Measurements from ENCODE around the gene CCDC85B. TPM values are rescaled to one million over a fixed set of nuclear protein-coding genes. Genes with fewer than 3 reads are reported as not detected.

Gene CCDC85B
- total RNA-seq, 1 experiment from 2014 or later: 27.3 TPM

DNA sequence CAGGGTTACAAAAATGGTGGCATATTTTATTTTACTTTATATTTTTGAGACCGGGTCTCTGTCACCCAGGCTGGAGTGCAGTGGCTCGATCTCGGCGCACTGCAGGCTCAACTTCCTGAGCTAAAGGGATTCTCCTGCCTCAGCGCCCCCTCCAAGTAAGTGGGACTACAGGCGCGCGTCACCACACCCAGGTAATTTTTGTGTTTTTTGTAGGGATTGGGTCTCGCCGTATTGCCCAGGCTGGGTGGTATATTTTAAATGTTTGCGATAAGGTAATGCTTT, 10.4 kb downstream of the CCDC85B start:
- no peak for DNase-seq (ENCODE audit: extremely low read depth, low read depth)

DNA sequence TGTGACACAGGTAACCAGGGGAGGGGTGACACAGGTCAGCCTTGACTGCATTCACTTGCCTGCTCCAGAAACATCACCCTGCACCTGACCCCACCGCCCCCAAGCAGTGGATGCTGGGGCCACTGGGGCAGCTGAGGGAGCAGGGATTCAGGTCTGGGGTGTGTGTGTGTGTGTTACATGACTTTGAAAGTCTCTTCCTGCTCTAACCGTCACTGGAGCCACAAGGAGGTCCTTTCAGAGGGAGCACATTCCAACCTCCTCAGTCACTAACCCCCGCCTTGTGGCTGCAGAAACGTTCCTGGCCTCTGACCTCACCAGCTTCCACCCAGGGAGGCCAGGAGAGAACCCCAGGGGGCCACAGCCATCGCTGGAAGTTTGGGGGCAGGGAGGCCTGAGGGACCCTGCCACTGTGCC, 12.6 kb downstream of the CCDC85B start:
- DNase-seq (ENCODE audit: extremely low read depth, low read depth): no peak

- DNase-seq (ENCODE audit: extremely low read depth, low read depth): no peak
Observed at GRCh38 chr11:65903715-65904114, 13.2 kb downstream of the CCDC85B start.

DNA sequence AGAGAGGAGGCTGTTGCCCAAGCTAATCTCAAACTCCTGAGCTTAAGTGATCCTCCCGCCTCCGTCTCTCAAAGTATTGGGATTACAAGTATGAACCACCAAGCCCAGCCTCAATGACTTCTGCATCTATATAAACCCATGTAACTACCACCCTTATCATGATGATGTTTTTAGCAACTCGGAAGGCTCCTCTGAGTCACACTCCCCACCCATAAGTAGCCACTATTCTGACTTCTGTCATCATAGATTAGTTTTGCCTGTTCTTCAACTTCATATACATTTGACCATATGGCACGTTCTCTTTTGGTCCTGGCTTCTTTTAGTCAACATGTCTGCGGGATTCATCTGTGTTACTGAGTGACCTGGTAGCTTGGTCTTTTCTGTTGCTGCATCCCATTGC, 16.1 kb downstream of the CCDC85B start:
- DNase-seq (ENCODE audit: extremely low read depth, low read depth): no peak

DNA sequence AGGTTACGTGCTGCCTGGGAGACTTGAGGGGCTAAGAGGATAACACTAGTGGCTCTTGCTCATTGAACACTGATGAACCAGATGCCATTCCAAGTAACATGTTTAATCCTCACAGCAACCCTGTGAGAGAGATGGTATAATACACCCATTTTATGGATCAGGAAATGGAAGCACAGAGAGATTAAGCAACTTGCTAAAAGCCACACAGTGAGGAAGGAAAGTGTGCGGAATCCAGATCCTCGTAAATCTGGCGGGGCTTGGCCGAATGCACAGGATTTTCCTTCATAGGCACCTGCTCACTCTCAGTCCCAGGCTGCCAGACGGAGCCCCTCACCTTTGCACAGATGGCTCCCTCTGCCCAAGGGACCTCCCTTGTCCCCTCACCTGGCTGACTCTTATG, 17.4 kb downstream of the CCDC85B start:
- no peak for DNase-seq (ENCODE audit: extremely low read depth, low read depth)

GRCh38 chr11:65911682-65912568, 21.5 kb downstream of the CCDC85B start:
- peak; percentile 49 for DNase-seq (ENCODE audit: extremely low read depth, low read depth)

GRCh38 chr11:65912845-65913244, 22.4 kb downstream of the CCDC85B start:
- no peak for DNase-seq (ENCODE audit: extremely low read depth, low read depth)

DNA sequence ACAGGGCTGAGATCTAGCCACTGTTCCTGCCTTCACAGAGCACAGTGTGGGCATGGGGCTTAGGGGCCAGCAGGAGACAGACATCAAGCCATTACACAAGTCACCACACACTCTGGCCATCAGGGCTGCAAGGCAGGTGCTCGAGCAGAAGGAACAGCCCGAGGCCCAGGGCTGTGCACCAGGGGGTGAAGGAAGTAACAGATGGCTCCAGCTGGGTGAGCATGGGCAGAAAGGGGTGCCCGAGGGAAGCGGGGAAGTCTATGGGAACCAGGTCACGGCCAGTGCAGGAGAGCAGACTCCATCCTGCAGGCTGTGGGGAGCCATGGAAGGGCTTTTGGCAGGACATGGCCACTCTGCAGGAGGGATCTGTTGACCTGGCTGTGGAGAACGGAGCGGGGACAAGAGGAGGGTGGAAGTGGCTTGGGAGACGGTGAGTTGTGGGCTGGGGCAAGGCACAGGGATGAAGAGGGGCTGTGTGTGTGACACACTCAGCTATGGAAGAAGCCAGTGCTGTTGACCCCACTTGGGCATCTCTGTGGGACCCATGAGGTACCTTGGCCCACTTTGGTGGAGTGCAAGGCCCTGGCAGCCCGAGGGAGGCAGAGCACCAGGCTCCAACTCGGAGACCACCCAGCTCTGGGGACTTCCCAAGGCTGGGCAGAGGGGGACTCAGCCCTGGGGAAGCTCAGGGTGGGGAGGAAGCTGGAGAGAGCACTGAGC, 24.8 kb downstream of the CCDC85B start:
- no peak for DNase-seq (ENCODE audit: extremely low read depth, low read depth)

DNA sequence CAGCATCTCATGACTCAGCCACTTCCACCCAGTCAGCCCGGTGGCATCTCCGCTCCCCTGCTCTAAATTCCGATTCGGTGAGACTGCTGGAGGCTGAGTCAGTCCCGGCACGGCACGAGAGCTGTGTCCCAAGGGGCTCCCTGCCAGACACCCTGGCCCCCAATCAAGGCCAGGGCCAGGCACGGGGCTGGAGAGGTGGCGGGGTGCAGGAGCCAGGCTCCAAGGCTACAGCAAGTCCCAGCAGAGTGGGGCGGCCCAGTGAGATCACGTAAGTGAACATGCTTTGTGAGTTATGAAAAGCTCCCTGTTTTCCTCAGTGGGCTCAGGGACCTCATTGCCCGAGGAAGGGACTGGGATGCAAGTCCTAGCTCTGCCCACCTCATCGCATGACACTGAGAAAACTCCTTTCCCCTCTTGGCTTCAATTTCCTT, 25.4 kb downstream of the CCDC85B start:
- DNase-seq (ENCODE audit: extremely low read depth, low read depth): peak; percentile 87

DNA sequence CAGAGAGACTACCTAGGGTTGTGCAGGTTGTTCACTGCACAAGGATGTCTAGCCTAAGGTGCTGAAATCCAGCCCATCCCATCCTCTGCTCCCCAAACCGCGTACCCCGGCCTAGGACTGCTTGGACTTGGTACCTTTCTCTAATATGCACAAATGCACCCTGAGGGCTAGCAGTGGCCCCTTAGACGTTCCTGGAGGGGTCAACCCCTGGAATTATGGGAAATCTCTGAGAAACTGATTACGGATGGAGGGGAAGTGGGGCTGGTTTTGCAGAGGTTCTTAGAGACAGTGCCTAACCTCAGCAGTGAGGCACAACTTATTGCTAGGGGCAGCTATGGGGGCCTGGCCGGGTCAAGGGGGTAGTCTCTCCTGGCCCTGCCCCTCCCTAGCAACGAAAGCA, 25.9 kb downstream of the CCDC85B start:
- DNase-seq (ENCODE audit: extremely low read depth, low read depth): no peak

GRCh38 chr11:65917077-65917433, 26.6 kb downstream of the CCDC85B start:
- no peak for DNase-seq (ENCODE audit: extremely low read depth, low read depth)

DNA sequence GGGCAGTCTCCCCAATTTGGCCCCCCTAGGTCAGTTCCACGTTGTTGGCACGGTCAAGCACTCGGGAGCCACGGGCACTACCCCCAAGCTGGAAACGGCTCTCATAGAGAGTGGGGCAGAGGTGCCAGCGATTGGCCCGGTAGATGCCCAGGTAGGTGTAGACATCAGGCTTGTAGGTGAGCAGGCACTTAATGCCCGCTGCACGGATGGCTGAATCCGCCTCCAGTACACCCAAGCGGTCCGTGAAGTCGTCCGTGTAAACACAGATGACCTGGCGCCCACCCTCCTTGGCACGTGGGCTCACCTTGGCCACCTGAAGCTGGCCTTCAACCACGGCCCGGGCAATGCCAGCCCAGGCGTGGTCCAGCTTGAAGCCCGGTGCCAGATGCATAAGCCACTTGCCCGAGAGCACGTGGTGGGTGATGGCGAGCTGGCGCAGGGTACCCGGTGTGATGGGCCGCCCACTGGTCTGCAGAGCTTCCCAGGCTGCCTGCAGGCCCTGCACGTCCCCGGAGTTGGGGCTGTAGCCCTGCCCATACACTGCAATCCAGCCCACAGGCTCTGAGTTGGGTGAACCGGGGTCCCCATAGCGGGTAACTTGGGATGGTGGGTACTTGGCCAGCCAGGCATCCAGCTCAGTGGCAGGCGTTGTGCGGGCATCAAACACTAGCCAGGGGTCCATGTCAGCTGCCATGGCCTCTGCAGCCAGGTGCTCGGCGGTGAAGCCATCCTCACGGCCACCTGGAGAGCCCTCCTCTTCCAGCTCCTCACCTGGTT, 27.1 kb downstream of the CCDC85B start:
- DNase-seq (ENCODE audit: extremely low read depth, low read depth): no peak

- no peak for DNase-seq (ENCODE audit: extremely low read depth, low read depth)
Observed at GRCh38 chr11:65918211-65919140, 28.0 kb downstream of the CCDC85B start, which contains the start of gene C11orf68. TSS of gene C11orf68 (minus strand) at chr11:65919062. CDS start at chr11:65919031, 31 bp downstream.

DNA sequence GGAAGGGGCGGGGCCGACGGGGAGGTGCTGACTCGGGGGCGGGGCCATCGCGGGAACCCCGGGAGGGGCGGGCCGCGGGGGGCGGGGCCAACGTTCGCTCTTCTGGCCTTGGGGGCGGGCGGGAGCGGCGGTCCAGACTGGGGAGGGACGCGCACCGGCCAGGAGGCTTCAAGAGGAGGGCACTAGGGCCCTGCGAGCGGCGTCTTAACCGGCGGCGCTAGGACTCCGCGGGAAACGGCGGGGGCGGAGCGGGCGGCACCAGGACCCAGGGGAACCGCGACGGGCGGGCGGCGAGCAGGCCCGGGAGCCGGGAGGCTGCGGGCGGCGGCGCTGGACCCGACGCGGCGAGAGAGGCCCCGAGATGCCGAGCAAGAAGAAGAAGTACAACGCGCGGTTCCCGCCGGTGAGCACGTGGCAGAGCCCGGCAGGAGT, 28.7 kb downstream of the CCDC85B start, which contains the start of gene DRAP1:
TSS of gene DRAP1 (plus strand) at position 286 of the 432 bp plus-strand sequence. CDS start at position 362, 76 bp downstream.
- DNase-seq (ENCODE audit: extremely low read depth, low read depth): peak; percentile 95

- DNase-seq (ENCODE audit: extremely low read depth, low read depth): no peak
Observed at GRCh38 chr11:65919573-65920371, 29.3 kb downstream of the CCDC85B start.

DNA sequence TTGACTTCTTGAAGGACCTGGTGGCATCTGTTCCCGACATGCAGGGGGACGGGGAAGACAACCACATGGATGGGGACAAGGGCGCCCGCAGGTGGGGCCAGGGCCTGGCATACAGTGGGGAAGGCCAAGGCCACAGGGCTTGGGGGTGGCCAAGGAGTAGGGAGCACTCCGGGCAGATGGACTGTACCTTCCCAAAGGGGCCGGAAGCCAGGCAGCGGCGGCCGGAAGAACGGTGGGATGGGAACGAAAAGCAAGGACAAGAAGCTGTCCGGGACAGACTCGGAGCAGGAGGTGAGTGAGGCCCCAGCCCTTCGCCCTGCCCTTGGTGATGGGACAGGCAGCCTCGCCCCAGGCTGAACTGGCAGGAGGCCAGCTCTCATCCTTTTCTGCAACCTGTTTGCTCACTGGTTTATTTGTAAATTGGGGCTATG, 29.9 kb downstream of the CCDC85B start:
- DNase-seq (ENCODE audit: extremely low read depth, low read depth): no peak

GRCh38 chr11:65921033-65921555, 30.6 kb downstream of the CCDC85B start:
- DNase-seq (ENCODE audit: extremely low read depth, low read depth): no peak

DNA sequence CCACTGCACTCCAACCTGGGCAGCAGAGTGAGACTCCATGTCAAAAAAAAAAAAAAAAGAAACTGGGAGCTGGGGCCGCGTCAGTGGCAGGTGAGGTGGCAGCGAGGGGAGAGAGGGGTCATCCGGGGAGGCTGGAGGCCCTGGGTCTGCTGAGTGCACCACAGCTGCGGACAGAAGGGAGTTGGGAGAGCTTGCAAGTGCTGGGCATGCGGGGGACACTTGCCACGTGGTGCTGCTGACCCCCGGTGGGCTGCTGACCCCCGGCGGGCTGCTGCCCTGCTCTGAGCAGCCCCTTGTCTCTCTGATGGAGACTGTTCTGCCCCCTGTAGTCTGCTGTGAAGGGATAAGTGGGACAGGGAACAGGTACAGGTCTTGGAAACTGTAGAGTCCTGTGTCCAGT, 31.4 kb downstream of the CCDC85B start:
- DNase-seq (ENCODE audit: extremely low read depth, low read depth): no peak

DNA sequence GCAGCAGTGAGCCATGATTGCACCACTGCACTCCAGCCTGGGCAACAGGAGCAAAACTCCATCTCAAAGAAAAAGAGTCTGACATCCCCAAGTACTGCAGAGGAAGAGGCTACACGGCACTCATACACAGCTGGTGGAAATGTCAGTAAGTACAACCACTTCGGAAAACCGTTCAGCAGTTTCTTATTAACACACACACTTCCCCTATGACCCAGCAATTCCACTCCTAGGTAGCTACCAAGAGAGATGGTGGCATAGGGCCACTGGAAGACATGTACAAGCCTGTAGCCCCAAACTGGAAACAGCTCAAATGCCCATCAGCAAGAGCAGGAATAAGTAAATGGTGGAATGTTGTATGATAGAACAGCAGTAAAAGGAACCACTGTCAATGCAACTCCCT, 32.1 kb downstream of the CCDC85B start:
- no peak for DNase-seq (ENCODE audit: extremely low read depth, low read depth)

All from NCI-H460 (cell line).